Upper lobe of right lung (tissue), 1 donor: ENCODE results near the gene GRN. TPM values are rescaled to one million over a fixed set of nuclear protein-coding genes. Genes with fewer than 3 reads are reported as not detected.

Source experiments
- ATAC-seq: fragments of 200-7000 bp; cut with Tn5 transposase; one replicate; pipeline ENCODE4 v1.9.1; 2020; ENCODE audit warnings: mild to moderate bottlenecking, moderate library complexity
- DNase-seq: peaks from one replicate; pipeline ENCODE4 v3.0.0-alpha.2; 2020
- H3K27ac ChIP-seq: fragments of 200-600 bp; one replicate; pipeline ENCODE4 v1.8.0; 2022
- H3K27me3 ChIP-seq: fragments of 200-600 bp; one replicate; pipeline ENCODE4 v1.8.0; 2022; ENCODE audit warnings: mild to moderate bottlenecking
- H3K36me3 ChIP-seq: fragments of 200-600 bp; one replicate; pipeline ENCODE4 v1.8.0; 2022
- H3K4me1 ChIP-seq: fragments of 200-600 bp; one replicate; pipeline ENCODE4 v1.8.0; 2022
- H3K4me3 ChIP-seq: fragments of 200-600 bp; one replicate; pipeline ENCODE4 v1.8.0; 2022; ENCODE audit warnings: mild to moderate bottlenecking
- H3K9me3 ChIP-seq: fragments of 200-600 bp; one replicate; pipeline ENCODE4 v1.8.0; 2022
- CTCF ChIP-seq: fragments of 200-600 bp; IDR thresholded peaks from one replicate; pipeline ENCODE4 v1.8.0; 2022; ENCODE audit warnings: antibody characterized with exemption
- intact Hi-C: fragments of 100-400 bp; cut with DNase I; formaldehyde crosslinking; loops from one replicate; pipeline ENCODE4 v1.11.0; 2022
- total RNA-seq: library from RNA; stranded (reverse); fragmentation: NEBNext Ultra II Directional; extraction: Animal tissue kit (Norgen Biotek cat#: 25700); gene quantifications from one replicate; pipeline ENCODE4 v1.2.1, GENCODE V29; 2021
- donor health status: DM: no; HTN: yes; CAD: no; lungs with severe emphysema.

GRN gene
- total RNA-seq, 1 donor from 2014 or later, result 722 TPM

GRCh38 chr17:44317545-44317944 is 27.6 kb upstream of the GRN start:
- peaks cover 41% of the 10 kb centered on the region for H3K27me3 ChIP-seq
- ATAC-seq, result no peak
- no peaks in the 10 kb centered on the region for H3K9me3 ChIP-seq
- DNase-seq, result no peak
- intact Hi-C loops, result no loop called here
- H3K36me3 ChIP-seq, result peaks cover 32% of the 10 kb centered on the region
- no peak overlapping the region for H3K4me3 ChIP-seq
- no peak overlapping the region for H3K27ac ChIP-seq
- H3K4me1 ChIP-seq, result no peaks in the 10 kb centered on the region
- no peak for TF ChIP-seq CTCF

GRCh38 chr17:44318077-44318892 is 26.8 kb upstream of the GRN start:
- ATAC-seq (no peak), DNase-seq (no peak)
- no peak overlapping the region for H3K4me3 ChIP-seq
- H3K4me1 ChIP-seq, result peaks cover 6% of the 10 kb centered on the region
- no peaks in the 10 kb centered on the region for H3K9me3 ChIP-seq
- H3K27me3 ChIP-seq, result peaks cover 41% of the 10 kb centered on the region
- TF ChIP-seq CTCF, result no peak
- H3K36me3 ChIP-seq, result peaks cover 33% of the 10 kb centered on the region
- intact Hi-C loops, result no loop called here
- no peak overlapping the region for H3K27ac ChIP-seq

GRCh38 chr17:44320066-44320465 is 25.0 kb upstream of the GRN start:
- intact Hi-C loops, result loop anchor here (5.0 kb wide), 1 partner anchor 103 kb away; the partner anchor contains the start of gene UBTF
- H3K27ac ChIP-seq, result no peak overlapping the region
- DNase-seq (no peak), ATAC-seq (no peak)
- peaks cover 33% of the 10 kb centered on the region for H3K36me3 ChIP-seq
- no peak overlapping the region for H3K4me3 ChIP-seq
- H3K9me3 ChIP-seq, result no peaks in the 10 kb centered on the region
- TF ChIP-seq CTCF, result no peak
- H3K27me3 ChIP-seq, result peaks cover 28% of the 10 kb centered on the region
- H3K4me1 ChIP-seq, result peaks cover 12% of the 10 kb centered on the region

GRCh38 chr17:44321246-44322120 is 23.6 kb upstream of the GRN start:
- Histone ChIP-seq H3K9me3 (no peaks in the 10 kb centered on the region), H3K27ac (no peak overlapping the region), H3K4me1 (peaks cover 17% of the 10 kb centered on the region), H3K4me3 (no peak overlapping the region), H3K27me3 (peaks cover 15% of the 10 kb centered on the region), H3K36me3 (peaks cover 33% of the 10 kb centered on the region)
- no peak for TF ChIP-seq CTCF
- intact Hi-C loops, result loop anchor here (5.0 kb wide), 1 partner anchor 104 kb away; the partner anchor contains the start of gene UBTF
- DNase-seq (no peak), ATAC-seq (no peak)

GRCh38 chr17:44322236-44322895 is 22.7 kb upstream of the GRN start:
- DNase-seq (no peak), ATAC-seq (no peak)
- H3K9me3 ChIP-seq, result no peaks in the 10 kb centered on the region
- H3K4me3 ChIP-seq, result no peak overlapping the region
- peaks cover 17% of the 10 kb centered on the region for H3K4me1 ChIP-seq
- H3K27ac ChIP-seq, result no peak overlapping the region
- peaks cover 6% of the 10 kb centered on the region for H3K27me3 ChIP-seq
- no peak for TF ChIP-seq CTCF
- intact Hi-C loops, result loop anchor here (5.0 kb wide), 1 partner anchor 105 kb away; the partner anchor contains the start of gene UBTF
- peaks cover 33% of the 10 kb centered on the region for H3K36me3 ChIP-seq
